HCT116 (cell line): Measurements from ENCODE around the gene ADGRE2.
"Not testable (repeated sequence)": the region's sequence is repeated elsewhere in the genome, so short reads cannot be mapped to it uniquely, and the experiment has no call there.

Experiments used
- ATF3 ChIP-seq: IDR thresholded peaks from 2 replicates; pipeline ENCODE4 v1.6.1; 2012
- CEBPB ChIP-seq: IDR thresholded peaks from 2 replicates; pipeline ENCODE4 v1.6.1; 2012; ENCODE audit warnings: low read depth
- CTCF ChIP-seq, 3 experiments: fragments of 200-600 bp in 1 of 3; sonication (generic) in 1 of 3; IDR thresholded peaks in 2 of 3; conservative IDR thresholded peaks in 1 of 3; 2 replicates each; pipeline ENCODE4 v1.5.1; 2012 to 2017; ENCODE audit warnings: low read depth in 2 of 3, low read length in 2 of 3, antibody characterized with exemption in 1 of 3, borderline replicate concordance in 1 of 3, control low read depth in 1 of 3, mild to moderate bottlenecking in 1 of 3, mixed read lengths in 1 of 3, mixed run types in 1 of 3, moderate library complexity in 1 of 3; ENCODE audit not compliant: insufficient read depth in 1 of 3
- EZH2 ChIP-seq: fragments of 200-600 bp; sonication (generic); IDR thresholded peaks from 2 replicates; pipeline ENCODE4 v1.6.1; 2017; ENCODE audit warnings: antibody characterized with exemption, mixed run types
- EZH2phosphoT487 ChIP-seq: fragments of 200-600 bp; IDR thresholded peaks from 2 replicates; pipeline ENCODE4 v1.6.1; 2018; ENCODE audit warnings: antibody characterized with exemption, borderline replicate concordance
- MAX ChIP-seq: IDR thresholded peaks from 2 replicates; pipeline ENCODE4 v1.6.1; 2012
- POLR2A ChIP-seq: IDR thresholded peaks from 2 replicates; pipeline ENCODE4 v1.7.0; 2011; ENCODE audit warnings: borderline replicate concordance; ENCODE audit not compliant: insufficient read depth, insufficient read length; ENCODE audit errors: extremely low read depth
- POLR2AphosphoS5 ChIP-seq: IDR thresholded peaks from 2 replicates; pipeline ENCODE4 v1.6.1; 2011; ENCODE audit warnings: mild to moderate bottlenecking, low read depth, low read length, moderate library complexity
- RAD21 ChIP-seq: IDR thresholded peaks from 2 replicates; pipeline ENCODE4 v1.6.1; 2012; ENCODE audit warnings: low read depth, mild to moderate bottlenecking
- YY1 ChIP-seq: IDR thresholded peaks from 2 replicates; pipeline ENCODE4 v1.6.1; 2011; ENCODE audit warnings: low read length, low read depth, moderate library complexity, mild to moderate bottlenecking; ENCODE audit not compliant: insufficient replicate concordance; ENCODE audit errors: extremely low read depth

GRCh38 chr19:14781713-14782536 is 3.6 kb upstream of the ADGRE2 start:
- TF ChIP-seq EZH2phosphoT487; EZH2; MAX; CTCF (IDR thresholded peaks at IDR 0.05 in 2 of 3, conservative IDR thresholded peaks at IDR 0.05 in 1 of 3; ENCODE audit: borderline replicate concordance in 1 of 3, insufficient read depth in 1 of 3, low read depth in 2 of 3, low read length in 2 of 3); POLR2AphosphoS5; RAD21; YY1; ATF3; CEBPB; POLR2A: not testable (repeated sequence)
